ENCODE results near the gene CD34.

CD34 gene

GRCh38 chr1:207913951-207914350 lies 3.0 kb upstream of the CD34 start:
- TF ChIP-seq CTCF (IDR thresholded peaks at IDR 0.05; ENCODE audit: low read length) (no peak), EZH2 (IDR thresholded peaks at IDR 0.05; ENCODE audit: borderline replicate concordance, low read length) (no peak)
- no peak overlapping the region for H3K27ac ChIP-seq (ENCODE audit: low read depth, low read length, poor library complexity, severe bottlenecking)
- H3K9me2 ChIP-seq (ENCODE audit: low read depth, low read length) = no peaks in the 10 kb centered on the region
- no peaks in the 10 kb centered on the region for H4K20me1 ChIP-seq (ENCODE audit: insufficient read depth, low read length)
- no peaks in the 10 kb centered on the region for H3K27me3 ChIP-seq (ENCODE audit: insufficient read depth, low read length)
- H3K36me3 ChIP-seq (ENCODE audit: insufficient read depth, low read length) = no peaks in the 10 kb centered on the region
- H3K4me2 ChIP-seq (ENCODE audit: low read length) = no peak overlapping the region
- H3K79me2 ChIP-seq (ENCODE audit: insufficient read depth, low read length) = no peaks in the 10 kb centered on the region
- no peak overlapping the region for H3K4me3 ChIP-seq (ENCODE audit: low read depth, low read length, poor library complexity, severe bottlenecking)
- H2AFZ ChIP-seq (ENCODE audit: low read length) = no peak overlapping the region
- no peaks in the 10 kb centered on the region for H3K9me3 ChIP-seq (ENCODE audit: low read length)
- H3F3A ChIP-seq (ENCODE audit: insufficient read depth, low read length) = no peaks in the 10 kb centered on the region
- H3K4me1 ChIP-seq (ENCODE audit: insufficient read depth, low read length, severe bottlenecking) = no peaks in the 10 kb centered on the region
- H3K9ac ChIP-seq (ENCODE audit: low read length) = no peak overlapping the region

GRCh38 chr1:207911856-207912760 lies 1.2 kb upstream of the CD34 start:
- no peak overlapping the region for H3K27ac ChIP-seq (ENCODE audit: low read depth, low read length, poor library complexity, severe bottlenecking)
- no peak for TF ChIP-seq EZH2 (IDR thresholded peaks at IDR 0.05; ENCODE audit: borderline replicate concordance, low read length)
- TF ChIP-seq CTCF (IDR thresholded peaks at IDR 0.05; ENCODE audit: low read length) = no peak
- H2AFZ ChIP-seq (ENCODE audit: low read length) = no peak overlapping the region
- no peaks in the 10 kb centered on the region for H3F3A ChIP-seq (ENCODE audit: insufficient read depth, low read length)
- H3K4me3 ChIP-seq (ENCODE audit: low read depth, low read length, poor library complexity, severe bottlenecking) = no peak overlapping the region
- H3K9me2 ChIP-seq (ENCODE audit: low read depth, low read length) = no peaks in the 10 kb centered on the region
- no peaks in the 10 kb centered on the region for H3K36me3 ChIP-seq (ENCODE audit: insufficient read depth, low read length)
- H3K79me2 ChIP-seq (ENCODE audit: insufficient read depth, low read length) = no peaks in the 10 kb centered on the region
- H3K9ac ChIP-seq (ENCODE audit: low read length) = no peak overlapping the region
- no peak overlapping the region for H3K4me2 ChIP-seq (ENCODE audit: low read length)
- H3K4me1 ChIP-seq (ENCODE audit: insufficient read depth, low read length, severe bottlenecking) = no peaks in the 10 kb centered on the region
- no peaks in the 10 kb centered on the region for H3K9me3 ChIP-seq (ENCODE audit: low read length)
- no peaks in the 10 kb centered on the region for H4K20me1 ChIP-seq (ENCODE audit: insufficient read depth, low read length)
- H3K27me3 ChIP-seq (ENCODE audit: insufficient read depth, low read length) = no peaks in the 10 kb centered on the region

- Histone ChIP-seq H3K36me3 (ENCODE audit: insufficient read depth, low read length) (no peaks in the 10 kb centered on the region), H3F3A (ENCODE audit: insufficient read depth, low read length) (no peaks in the 10 kb centered on the region), H3K9ac (ENCODE audit: low read length) (no peak overlapping the region), H3K79me2 (ENCODE audit: insufficient read depth, low read length) (no peaks in the 10 kb centered on the region), H3K4me3 (ENCODE audit: low read depth, low read length, poor library complexity, severe bottlenecking) (no peak overlapping the region), H3K9me3 (ENCODE audit: low read length) (no peaks in the 10 kb centered on the region), H2AFZ (ENCODE audit: low read length) (no peak overlapping the region), H3K4me1 (ENCODE audit: insufficient read depth, low read length, severe bottlenecking) (no peaks in the 10 kb centered on the region), H3K27ac (ENCODE audit: low read depth, low read length, poor library complexity, severe bottlenecking) (no peak overlapping the region), H4K20me1 (ENCODE audit: insufficient read depth, low read length) (no peaks in the 10 kb centered on the region), H3K27me3 (ENCODE audit: insufficient read depth, low read length) (no peaks in the 10 kb centered on the region), H3K4me2 (ENCODE audit: low read length) (no peak overlapping the region), H3K9me2 (ENCODE audit: low read depth, low read length) (no peaks in the 10 kb centered on the region)
- TF ChIP-seq EZH2 (IDR thresholded peaks at IDR 0.05; ENCODE audit: borderline replicate concordance, low read length) (no peak), CTCF (IDR thresholded peaks at IDR 0.05; ENCODE audit: low read length) (no peak)
Measured at GRCh38 chr1:207909687-207910086, 1.2 kb downstream of the CD34 start.
